Activated CD4-positive, alpha-beta T cell treated with anti-CD3 and anti-CD28 coated beads, Interleukin-10, Interleukin-2, amounts not matched to agents 100 ng/mL and 50 ng/mL, durations not matched to agents 16 hours and 8 hours (primary cell): ENCODE measurements around the gene ERBB4.
"Not testable (repeated sequence)": the region's sequence is repeated elsewhere in the genome, so short reads cannot be mapped to it uniquely, and the experiment has no call there.

ENCODE experiments used
- DNase-seq: peaks from one replicate; pipeline ENCODE4 v3.0.0-alpha.2; 2020

ERBB4 gene

GRCh38 chr2:212284166-212284565 is 254.4 kb downstream of the ERBB4 start:
- no peak for DNase-seq

DNA sequence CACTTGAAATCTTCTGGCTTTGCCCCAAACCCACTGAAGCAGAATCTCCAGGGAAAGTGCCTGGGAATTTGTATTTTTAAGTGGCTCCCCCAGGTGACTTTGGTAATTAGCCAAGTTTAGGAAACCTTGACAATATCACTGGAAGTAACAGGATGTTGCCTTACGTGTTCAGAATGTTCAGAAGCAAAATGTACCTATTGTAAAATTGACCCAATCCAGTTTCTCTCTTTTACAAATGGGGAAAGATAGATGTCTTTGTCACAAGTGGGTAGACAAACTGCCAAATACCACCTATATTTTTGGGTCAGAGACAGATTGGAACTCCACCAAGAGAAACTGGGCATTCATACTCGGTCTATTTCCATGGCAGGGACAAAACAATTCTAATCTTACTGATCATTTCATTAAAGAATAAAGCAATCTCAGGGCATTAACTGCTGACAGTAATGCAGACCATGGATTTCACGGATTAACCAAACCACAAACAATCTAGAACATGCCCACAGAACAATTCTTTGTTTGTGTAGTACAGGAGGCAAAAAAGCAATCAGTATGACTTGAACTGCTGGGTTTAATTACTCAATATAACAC is 255.8 kb downstream of the ERBB4 start:
- DNase-seq, result no peak

GRCh38 chr2:212276813-212277212 is 261.8 kb downstream of the ERBB4 start:
- no peak for DNase-seq

DNA sequence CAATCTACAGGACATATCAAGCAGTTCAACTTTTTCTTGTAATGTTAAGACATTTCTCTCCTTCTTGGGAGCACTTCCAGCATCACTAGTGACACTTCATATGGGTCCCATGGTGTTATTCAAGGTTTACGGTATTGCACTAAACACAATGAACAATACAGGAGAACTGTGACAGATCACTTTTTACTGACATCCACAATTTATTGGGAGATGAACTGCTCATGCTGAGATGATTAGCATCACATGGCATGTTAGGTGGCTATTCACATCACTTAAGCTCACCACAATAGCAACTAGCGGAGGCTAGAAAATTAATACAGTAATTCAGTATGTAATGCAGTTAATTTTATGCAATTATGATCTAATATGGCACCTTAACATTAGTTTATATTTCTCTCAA is 264.4 kb downstream of the ERBB4 start:
- DNase-seq, result no peak

GRCh38 chr2:212271583-212271982 is 267.0 kb downstream of the ERBB4 start:
- no peak for DNase-seq

DNA sequence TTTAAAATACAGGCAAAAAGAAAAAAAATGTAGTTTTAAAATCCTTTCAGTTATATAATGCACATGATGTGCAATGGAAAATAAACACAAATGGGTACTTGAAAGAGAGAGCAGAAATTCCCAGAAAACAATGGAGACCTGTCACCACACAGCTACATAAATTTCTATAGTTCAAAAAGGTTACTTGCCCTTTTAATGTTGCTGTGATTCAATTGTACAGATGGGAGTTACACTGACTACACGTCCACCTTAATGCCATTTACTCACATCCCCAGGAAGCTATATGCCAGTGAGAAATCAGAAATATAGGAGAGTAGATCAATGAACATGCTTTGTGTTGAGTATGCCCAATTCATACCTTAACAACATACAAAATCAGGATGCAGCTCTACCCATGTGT is 269.6 kb downstream of the ERBB4 start:
- DNase-seq, result no peak

GRCh38 chr2:212266297-212266696 is 272.3 kb downstream of the ERBB4 start:
- no peak for DNase-seq

DNA sequence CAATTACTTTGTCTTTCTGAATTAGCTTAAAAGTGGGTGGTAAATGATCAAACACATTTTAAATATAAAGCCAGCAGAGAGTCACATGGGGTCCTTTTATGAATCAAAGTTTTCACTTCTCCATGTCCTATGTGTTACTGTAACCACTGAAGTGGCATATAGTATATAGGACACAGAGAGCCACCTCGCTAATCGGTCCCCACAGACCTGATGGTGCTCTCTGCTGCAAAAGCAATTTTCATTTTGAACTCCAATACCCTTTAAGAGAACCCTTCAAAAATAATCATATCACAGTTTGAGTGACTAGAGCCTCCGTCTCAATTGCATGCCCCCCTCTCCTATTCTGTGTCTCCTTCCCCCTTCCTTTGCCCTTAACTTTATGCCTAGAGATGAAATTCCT is 272.8 kb downstream of the ERBB4 start:
- no peak for DNase-seq

DNA sequence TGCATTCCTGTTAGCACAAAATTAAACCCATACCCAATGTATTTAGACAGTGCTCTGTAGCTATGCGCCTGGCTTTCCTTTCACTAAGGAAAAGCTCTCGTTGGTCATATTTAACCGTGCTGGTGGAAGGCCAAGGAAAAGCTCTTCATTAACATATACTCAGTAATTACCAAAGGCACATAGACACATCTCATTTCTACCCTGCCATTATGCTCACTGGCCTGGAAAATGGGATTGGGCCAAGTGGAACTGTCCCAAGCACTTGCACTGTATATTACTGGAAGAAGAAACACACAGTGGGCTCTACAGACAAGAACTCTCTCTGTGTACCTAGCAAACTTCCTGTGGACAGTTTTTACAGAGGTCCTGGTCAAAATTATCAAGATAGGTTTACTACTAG is 274.4 kb downstream of the ERBB4 start:
- DNase-seq, result no peak

GRCh38 chr2:212259226-212259625 is 279.4 kb downstream of the ERBB4 start:
- DNase-seq, result no peak

DNA sequence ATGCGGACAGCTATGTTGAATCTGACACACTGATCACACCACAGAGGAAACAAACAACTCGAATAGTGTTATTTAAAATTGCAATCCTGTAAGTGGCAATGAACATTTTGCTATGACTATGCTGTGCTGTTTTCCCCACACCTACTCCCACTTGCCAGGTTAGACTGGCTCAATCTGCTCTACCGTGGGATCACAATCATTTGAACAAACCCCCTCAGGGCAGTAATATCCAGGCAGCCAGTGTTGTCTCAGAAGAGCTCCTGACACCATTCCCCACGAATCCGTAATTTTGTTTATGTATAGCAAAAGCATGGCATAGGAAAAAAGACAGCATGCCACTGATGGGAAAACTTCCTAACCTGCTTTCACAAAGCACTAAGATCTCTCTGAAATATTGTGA is 284.3 kb downstream of the ERBB4 start:
- DNase-seq, result no peak

DNA sequence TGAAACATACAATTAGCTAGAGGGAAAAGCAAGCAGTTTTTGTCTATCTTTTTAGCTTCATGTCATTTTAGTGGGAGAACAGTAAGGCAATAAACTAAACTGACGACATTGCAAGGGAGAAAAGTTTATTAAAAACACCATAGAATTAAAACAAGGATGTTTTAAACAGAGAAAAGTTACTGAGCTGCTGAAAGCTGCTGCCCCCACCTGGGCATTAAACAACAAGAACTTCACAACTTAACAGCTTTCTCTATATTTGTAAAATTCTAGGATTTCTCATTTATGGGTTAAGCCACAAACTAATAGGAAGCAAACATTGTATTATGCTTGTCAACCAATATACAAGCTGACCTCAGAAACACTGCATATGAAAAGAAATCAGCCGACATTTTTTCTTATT is 289.2 kb downstream of the ERBB4 start:
- no peak for DNase-seq

GRCh38 chr2:212245880-212246279 is 292.7 kb downstream of the ERBB4 start:
- DNase-seq, result no peak

GRCh38 chr2:212242724-212243123 is 295.9 kb downstream of the ERBB4 start:
- DNase-seq, result no peak

DNA sequence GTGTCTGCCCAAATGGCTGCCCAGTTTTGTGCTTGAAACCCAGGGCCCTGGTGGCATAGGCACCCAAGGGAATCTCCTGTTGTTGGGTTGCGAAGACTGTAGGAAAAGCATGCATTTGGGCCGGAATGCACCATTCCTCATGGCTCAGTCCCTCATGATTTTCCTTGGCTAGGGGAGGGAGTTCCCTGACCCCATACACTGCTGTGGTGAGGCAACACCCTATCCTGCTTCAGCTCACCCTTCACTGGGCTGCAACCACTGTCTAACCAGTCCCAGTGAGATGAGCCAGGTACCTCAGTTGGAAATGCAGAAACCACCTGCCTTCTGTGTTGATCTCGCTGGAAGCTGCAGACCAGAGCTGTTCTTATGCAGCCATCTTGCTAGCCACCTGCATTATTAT is 300.4 kb downstream of the ERBB4 start:
- DNase-seq, result not testable (repeated sequence)

DNA sequence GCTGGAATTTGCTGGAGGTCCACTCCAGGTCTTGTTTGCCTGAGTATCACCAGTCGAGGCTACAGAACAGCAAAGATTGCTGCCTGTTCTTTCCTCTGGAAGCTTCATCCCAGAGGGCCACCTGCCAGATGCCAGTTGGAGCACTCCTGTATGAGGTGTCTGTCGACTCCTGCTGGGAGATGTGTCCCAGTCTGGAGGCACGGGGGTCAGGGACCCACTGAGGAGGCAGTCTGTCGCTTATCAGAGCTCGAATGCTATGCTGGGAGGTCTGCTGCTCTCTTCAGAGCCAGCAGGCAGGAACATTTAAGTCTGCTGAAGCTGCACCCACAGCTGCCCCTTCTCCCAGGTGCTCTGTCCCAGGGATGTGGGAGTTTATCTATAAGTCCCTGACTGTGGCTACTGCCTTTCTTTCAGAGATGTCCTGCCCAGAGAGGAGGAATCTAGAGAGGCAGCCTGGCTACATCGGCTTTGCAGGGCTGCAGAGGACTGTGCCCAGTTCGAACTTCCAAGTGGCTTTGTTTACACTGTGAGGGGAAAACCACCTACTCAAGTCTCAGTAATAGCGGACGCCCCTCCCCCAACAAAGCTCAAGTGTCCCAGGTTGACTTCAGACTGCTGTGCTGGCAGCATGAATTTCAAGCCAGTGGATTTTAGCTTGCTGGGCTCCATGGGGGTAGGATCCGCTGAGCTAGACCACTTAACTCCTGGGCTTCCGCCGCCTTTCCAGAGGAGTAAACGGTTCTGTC is 301.1 kb downstream of the ERBB4 start:
- no peak for DNase-seq

GRCh38 chr2:212228743-212229171 is 309.8 kb downstream of the ERBB4 start:
- DNase-seq, result no peak

DNA sequence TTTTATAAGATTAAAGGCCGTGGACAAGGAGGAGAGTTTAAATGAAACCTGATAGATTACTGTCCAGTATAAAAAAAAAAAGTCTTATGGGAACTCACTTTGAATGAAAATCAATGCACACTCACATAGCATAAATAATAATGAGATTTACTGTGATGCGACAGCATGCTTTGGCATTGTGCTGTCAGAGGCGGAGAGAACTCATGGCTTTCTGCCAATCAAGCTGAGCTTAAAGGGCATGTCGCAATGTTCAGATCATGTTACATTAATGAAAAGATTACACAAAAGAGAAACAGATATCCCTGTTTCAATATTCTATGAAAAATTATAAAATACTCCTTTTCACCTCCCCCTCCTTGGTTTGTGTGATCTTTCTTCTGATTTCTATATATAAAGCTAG is 310.8 kb downstream of the ERBB4 start:
- no peak for DNase-seq

DNA sequence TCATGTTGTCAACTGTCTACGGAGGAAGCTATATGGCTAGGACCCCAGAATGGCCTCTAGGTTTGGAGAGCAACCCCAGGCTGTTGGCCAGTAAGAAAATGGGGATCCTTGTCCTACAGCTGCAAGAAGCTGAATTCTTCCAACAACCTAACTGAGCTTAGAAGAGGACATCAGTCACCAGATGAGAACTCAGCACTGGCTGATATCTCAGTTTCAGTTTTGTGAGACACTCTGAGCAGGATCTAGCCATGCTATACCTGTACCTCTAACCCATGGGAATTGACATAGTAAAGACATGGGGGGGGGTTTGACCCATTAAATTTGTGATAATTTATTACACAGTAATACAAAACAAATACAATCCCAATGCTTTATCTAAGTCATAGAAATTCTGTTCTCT is 312.5 kb downstream of the ERBB4 start:
- DNase-seq, result no peak

DNA sequence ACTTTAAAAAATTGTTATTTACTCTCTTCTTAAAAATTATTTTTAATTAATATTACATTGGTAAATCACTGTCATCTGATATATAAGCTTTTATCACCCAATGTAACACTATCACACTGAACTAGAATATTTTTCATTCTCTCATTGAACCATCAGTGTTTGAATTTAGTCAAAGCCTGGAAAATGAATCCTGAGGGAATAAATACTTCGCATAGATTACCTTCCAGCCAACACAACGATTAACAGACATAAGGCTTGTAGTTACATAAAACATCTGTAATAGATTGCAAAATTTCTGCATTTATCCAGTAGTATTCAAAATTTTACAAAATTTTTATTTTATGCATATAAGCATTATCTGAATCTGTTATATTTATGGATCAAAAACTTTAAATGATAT is 314.9 kb downstream of the ERBB4 start:
- DNase-seq, result no peak

DNA sequence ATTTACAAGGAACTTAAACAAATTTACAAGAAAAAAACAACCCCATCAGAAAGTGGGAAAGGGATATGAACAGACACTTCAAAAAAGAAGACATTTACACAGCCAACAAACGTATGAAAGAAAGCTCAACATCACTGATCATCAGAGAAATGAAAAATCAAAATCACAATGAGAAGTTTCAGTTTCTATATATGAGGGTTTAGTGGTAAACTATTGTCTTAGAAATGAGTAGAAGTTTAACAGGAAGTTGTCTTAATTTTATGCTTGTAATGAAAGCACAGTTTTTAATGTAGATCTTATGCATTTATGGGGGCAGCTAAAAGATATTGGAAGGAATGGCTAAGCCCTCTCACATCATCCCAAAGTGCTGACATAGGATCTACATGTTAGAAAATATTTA is 325.4 kb downstream of the ERBB4 start:
- peak; percentile 6 for DNase-seq

- no peak for DNase-seq
Measured at GRCh38 chr2:212208467-212208866, 330.1 kb downstream of the ERBB4 start.

GRCh38 chr2:212197776-212198175 is 340.8 kb downstream of the ERBB4 start:
- DNase-seq, result no peak

GRCh38 chr2:212195626-212196025 is 343.0 kb downstream of the ERBB4 start:
- DNase-seq, result no peak

DNA sequence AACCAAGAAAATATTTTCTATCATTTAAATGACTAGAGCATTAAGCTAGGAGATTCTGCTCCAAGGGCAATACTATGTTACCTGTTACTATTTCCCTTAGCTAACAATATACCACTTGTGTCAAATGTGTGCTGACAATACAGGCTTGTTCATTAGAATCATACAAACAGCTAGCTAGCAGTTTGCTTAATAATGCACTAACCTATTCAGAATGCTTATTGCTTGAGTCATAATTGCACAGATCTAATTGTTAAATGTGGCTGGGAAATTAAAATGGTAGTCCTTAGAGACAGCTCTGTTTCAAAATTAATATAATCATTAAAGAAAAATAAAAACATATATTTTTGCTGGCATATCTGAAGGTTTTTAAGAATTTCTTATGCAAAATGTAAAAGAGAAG is 344.2 kb downstream of the ERBB4 start:
- DNase-seq, result no peak
